ENCODE data around the gene SYNE1.

GRCh38 chr6:152290693-152291092, 346.5 kb downstream of the SYNE1 start:
- TF ChIP-seq CTCF (IDR thresholded peaks at IDR 0.05), result no peak
- no peak for TF ChIP-seq POLR2A (IDR thresholded peaks at IDR 0.05)
